ENCODE data around the gene SMIM24. TPM values are rescaled to one million over a fixed set of nuclear protein-coding genes. Genes with fewer than 3 reads are reported as not detected.

SMIM24 gene
- total and polyA plus RNA-seq, 2 donors, result not detected

- Histone ChIP-seq H3K4me3 (ENCODE audit: low read depth, low read length) (no peak overlapping the region), H3K4me1 (ENCODE audit: insufficient read depth) (no peaks in the 10 kb centered on the region), H3K36me3 (ENCODE audit: insufficient read depth) (no peaks in the 10 kb centered on the region), H3K27ac (ENCODE audit: low read depth) (no peak overlapping the region)
- no peak for DNase-seq (ENCODE audit: extremely low spot score)
- WGBS, result 89% methylated on average over 10 of the region's 10 CpGs
Measured at GRCh38 chr19:3467437-3468198, 12.7 kb downstream of the SMIM24 start.

- Histone ChIP-seq H3K27ac (ENCODE audit: low read depth) (no peak overlapping the region), H3K4me3 (ENCODE audit: low read depth, low read length) (no peak overlapping the region), H3K36me3 (ENCODE audit: insufficient read depth) (no peaks in the 10 kb centered on the region), H3K4me1 (ENCODE audit: insufficient read depth) (no peaks in the 10 kb centered on the region)
- DNase-seq (ENCODE audit: extremely low spot score), result no peak
- WGBS, result 50% methylated on average over 9 of the region's 9 CpGs
Measured at GRCh38 chr19:3466635-3467034, 13.7 kb downstream of the SMIM24 start.

- no peak for DNase-seq (ENCODE audit: extremely low spot score)
- H3K4me3 ChIP-seq (ENCODE audit: low read depth, low read length), result no peak overlapping the region
- WGBS, result 69% methylated on average over 7 of the region's 7 CpGs
- H3K27ac ChIP-seq (ENCODE audit: low read depth), result no peak overlapping the region
- no peaks in the 10 kb centered on the region for H3K36me3 ChIP-seq (ENCODE audit: insufficient read depth)
- H3K4me1 ChIP-seq (ENCODE audit: insufficient read depth), result no peaks in the 10 kb centered on the region
Measured at GRCh38 chr19:3465552-3465951, 14.8 kb downstream of the SMIM24 start.

GRCh38 chr19:3464587-3465235 lies 15.6 kb downstream of the SMIM24 start:
- 76% methylated on average over 31 of the region's 31 CpGs for WGBS
- Histone ChIP-seq H3K36me3 (ENCODE audit: insufficient read depth) (no peaks in the 10 kb centered on the region), H3K27ac (ENCODE audit: low read depth) (no peak overlapping the region), H3K4me1 (ENCODE audit: insufficient read depth) (no peaks in the 10 kb centered on the region), H3K4me3 (ENCODE audit: low read depth, low read length) (no peak overlapping the region)
- DNase-seq (ENCODE audit: extremely low spot score), result no peak

- DNase-seq (ENCODE audit: extremely low spot score), result no peak
- Histone ChIP-seq H3K27ac (ENCODE audit: low read depth) (no peak overlapping the region), H3K4me3 (ENCODE audit: low read depth, low read length) (no peak overlapping the region), H3K36me3 (ENCODE audit: insufficient read depth) (no peaks in the 10 kb centered on the region), H3K4me1 (ENCODE audit: insufficient read depth) (no peaks in the 10 kb centered on the region)
- 64% methylated on average over 57 of the region's 57 CpGs for WGBS
Measured at GRCh38 chr19:3463714-3464586, 16.4 kb downstream of the SMIM24 start.

GRCh38 chr19:3462991-3463713 lies 17.2 kb downstream of the SMIM24 start:
- WGBS, result 69% methylated on average over 58 of the region's 58 CpGs
- Histone ChIP-seq H3K27ac (ENCODE audit: low read depth) (no peak overlapping the region), H3K4me1 (ENCODE audit: insufficient read depth) (no peaks in the 10 kb centered on the region), H3K4me3 (ENCODE audit: low read depth, low read length) (no peak overlapping the region), H3K36me3 (ENCODE audit: insufficient read depth) (no peaks in the 10 kb centered on the region)
- no peak for DNase-seq (ENCODE audit: extremely low spot score)

GRCh38 chr19:3459965-3460582 lies 20.3 kb downstream of the SMIM24 start:
- H3K4me1 ChIP-seq (ENCODE audit: insufficient read depth), result no peaks in the 10 kb centered on the region

GRCh38 chr19:3459089-3459881 lies 21.0 kb downstream of the SMIM24 start:
- no peak overlapping the region for H3K4me3 ChIP-seq (ENCODE audit: low read depth, low read length)
- no peaks in the 10 kb centered on the region for H3K36me3 ChIP-seq (ENCODE audit: insufficient read depth)
- H3K4me1 ChIP-seq (ENCODE audit: insufficient read depth), result no peaks in the 10 kb centered on the region
- peak overlapping the region; percentile 87 for H3K27ac ChIP-seq (ENCODE audit: low read depth)
- peak; percentile 87 for DNase-seq (ENCODE audit: extremely low spot score)
- WGBS, result 21% methylated on average over 26 of the region's 26 CpGs

More at GRCh38 chr19:3459965-3460582, 20.3 kb downstream of the SMIM24 start:
- no peak for DNase-seq (ENCODE audit: extremely low spot score)
- 64% methylated on average over 15 of the region's 15 CpGs for WGBS
- no peak overlapping the region for H3K27ac ChIP-seq (ENCODE audit: low read depth)
- no peaks in the 10 kb centered on the region for H3K36me3 ChIP-seq (ENCODE audit: insufficient read depth)
- H3K4me3 ChIP-seq (ENCODE audit: low read depth, low read length), result no peak overlapping the region

- no peak overlapping the region for H3K4me3 ChIP-seq (ENCODE audit: low read depth, low read length)
- WGBS, result 33% methylated on average over 19 of the region's 19 CpGs
- no peaks in the 10 kb centered on the region for H3K4me1 ChIP-seq (ENCODE audit: insufficient read depth)
- peak overlapping the region; percentile 87 for H3K27ac ChIP-seq (ENCODE audit: low read depth)
- DNase-seq (ENCODE audit: extremely low spot score), result no peak
- H3K36me3 ChIP-seq (ENCODE audit: insufficient read depth), result no peaks in the 10 kb centered on the region
Measured at GRCh38 chr19:3458229-3459088, 21.9 kb downstream of the SMIM24 start.

GRCh38 chr19:3457528-3458228 lies 22.6 kb downstream of the SMIM24 start:
- Histone ChIP-seq H3K36me3 (ENCODE audit: insufficient read depth) (no peaks in the 10 kb centered on the region), H3K4me1 (ENCODE audit: insufficient read depth) (no peaks in the 10 kb centered on the region), H3K27ac (ENCODE audit: low read depth) (peak overlapping the region; percentile 87), H3K4me3 (ENCODE audit: low read depth, low read length) (no peak overlapping the region)
- 32% methylated on average over 22 of the region's 22 CpGs for WGBS
- no peak for DNase-seq (ENCODE audit: extremely low spot score)

- Histone ChIP-seq H3K4me1 (ENCODE audit: insufficient read depth) (no peaks in the 10 kb centered on the region), H3K36me3 (ENCODE audit: insufficient read depth) (peaks cover 2% of the 10 kb centered on the region), H3K27ac (ENCODE audit: low read depth) (peak overlapping the region; percentile 26), H3K4me3 (ENCODE audit: low read depth, low read length) (no peak overlapping the region)
- DNase-seq (ENCODE audit: extremely low spot score), result no peak
- 69% methylated on average over 18 of the region's 18 CpGs for WGBS
Measured at GRCh38 chr19:3456925-3457527, 23.3 kb downstream of the SMIM24 start.

Measured in urinary bladder (tissue), 4 donors.